K562 (cell line): ENCODE measurements around the gene PRRC2B. TPM values are rescaled to one million over a fixed set of nuclear protein-coding genes. Genes with fewer than 3 reads are reported as not detected.
A peak's percentile ranks its signal among the peaks of the same experiment; 100 is the strongest.

Experiments
- ATAC-seq: fragments of 200-7000 bp; cut with Tn5 transposase; 3 replicates; pipeline ENCODE4 v1.9.1; 2020; ENCODE audit warnings: moderate library complexity
- BruUV-seq: library from RNA; stranded (reverse); fragments of 400-500 nt; replicated peaks from 2 replicates; lab custom pipeline; 2021; lab: Mats Ljungman, UMichigan
- CTCF ChIA-PET: fragments of 300-600 bp; formaldehyde crosslinking; extraction: SDS; loops from one replicate; lab custom pipeline; 2021; ENCODE audit warnings: low intra/inter-chr PET ratio; lab: Yijun Ruan, JAX
- POLR2A ChIA-PET: fragments of 300-600, 350-650 bp; sonication (Branson Sonifier 250); formaldehyde crosslinking; extraction: SDS; loops from one replicate; lab custom pipeline; 2021; ENCODE audit warnings: antibody characterized with exemption, inconsistent platforms; lab: Yijun Ruan, JAX
- DNase-seq, 4 experiments: peaks; one replicate each; pipeline versions ENCODE4 v3.0.0 to v3.0.0-alpha.2; 2011 to 2018; ENCODE audit warnings: low spot score in 3 of 4, mixed read lengths in 3 of 4; ENCODE audit errors: extremely low read depth in 1 of 4
- FAIRE-seq: peaks from 2 replicates; lab custom pipeline; 2011; peaks lifted over from hg19 to GRCh38; lab: Jason Lieb, UNC
- H2AFZ ChIP-seq: 2 replicates; pipeline ENCODE4 v1.6.0; 2011; ENCODE audit warnings: low read depth, low read length, control low read depth, inconsistent platforms
- H3K27ac ChIP-seq: fragments of 200-600 bp; 3 replicates; pipeline ENCODE4 v1.8.0; 2011; ENCODE audit warnings: low read depth, mild to moderate bottlenecking, control low read depth, inconsistent platforms, low read length, moderate library complexity, mixed read lengths; ENCODE audit errors: extremely low read depth
- H3K27me3 ChIP-seq, 2 experiments: fragments of 300-600 bp in 1 of 2; 2 replicates in 1 of 2; 3 replicates in 1 of 2; pipeline versions ENCODE4 v1.6.0 to v1.8.0; 2011; ENCODE audit warnings: inconsistent platforms in 2 of 2, low read length in 2 of 2, mild to moderate bottlenecking in 1 of 2, mixed read lengths in 1 of 2, moderate library complexity in 1 of 2; ENCODE audit not compliant: control insufficient read depth in 2 of 2, insufficient read depth in 2 of 2
- H3K36me3 ChIP-seq: fragments of 300-600 bp; 3 replicates; pipeline ENCODE4 v1.8.0; 2011; ENCODE audit warnings: mild to moderate bottlenecking, low read length, inconsistent platforms; ENCODE audit not compliant: control insufficient read depth, insufficient read depth
- H3K4me1 ChIP-seq, 2 experiments: fragments of 200-600 bp in 1 of 2; replicated peaks in 1 of 2; 2 replicates in 1 of 2; 3 replicates in 1 of 2; pipeline versions ENCODE4 v1.5.1 to v1.8.0; 2011; ENCODE audit warnings: inconsistent platforms in 2 of 2, low read length in 2 of 2, mild to moderate bottlenecking in 1 of 2, mixed read lengths in 1 of 2, moderate library complexity in 1 of 2; ENCODE audit not compliant: control insufficient read depth in 2 of 2, insufficient read depth in 2 of 2
- H3K4me2 ChIP-seq: 2 replicates; pipeline ENCODE4 v1.6.1; 2011; ENCODE audit warnings: low read length, control low read depth, inconsistent platforms, mixed read lengths; ENCODE audit not compliant: insufficient read depth
- H3K4me3 ChIP-seq: fragments of 200-600 bp; sonication (generic), shearing (Covaris generic); 2 replicates; pipeline ENCODE4 v1.5.1; 2016; ENCODE audit warnings: control low read depth, inconsistent platforms
- H3K79me2 ChIP-seq: fragments of 200-600 bp; 3 replicates; pipeline ENCODE4 v1.8.0; 2011; ENCODE audit warnings: low read length, inconsistent platforms; ENCODE audit not compliant: control insufficient read depth, insufficient read depth
- H3K9ac ChIP-seq, 2 experiments: 2 replicates each; pipeline versions ENCODE4 v1.6.0 to v1.6.1; 2011; ENCODE audit warnings: low read depth in 2 of 2, low read length in 2 of 2, control low read depth in 1 of 2, inconsistent platforms in 1 of 2, mild to moderate bottlenecking in 1 of 2, mixed read lengths in 1 of 2; ENCODE audit not compliant: insufficient read depth in 1 of 2
- H3K9me1 ChIP-seq: one replicate; pipeline ENCODE4 v1.6.0; 2011; ENCODE audit warnings: inconsistent platforms, mild to moderate bottlenecking, low read length, moderate library complexity; ENCODE audit not compliant: control insufficient read depth, insufficient read depth
- H3K9me3 ChIP-seq: replicated peaks from 2 replicates; pipeline ENCODE4 v1.5.1; 2011; ENCODE audit warnings: low read depth, low read length, inconsistent platforms; ENCODE audit not compliant: control insufficient read depth, insufficient read depth
- H4K20me1 ChIP-seq: replicated peaks from 2 replicates; pipeline ENCODE4 v1.6.1; 2011; ENCODE audit warnings: low read length, inconsistent platforms, mixed read lengths; ENCODE audit not compliant: control insufficient read depth, insufficient read depth
- ILF3 ChIP-seq: fragments of 450-650 bp; IDR thresholded peaks from 2 replicates; pipeline ENCODE4 v1.6.1; 2018; ENCODE audit warnings: antibody characterized with exemption, mild to moderate bottlenecking, moderate library complexity, borderline replicate concordance
- SMARCA4 ChIP-seq: fragments of 450-650 bp; IDR thresholded peaks from 2 replicates; pipeline ENCODE4 v1.6.1; 2016
- TAF1 ChIP-seq: IDR thresholded peaks from 2 replicates; pipeline ENCODE4 v1.6.1; 2011; ENCODE audit warnings: mild to moderate bottlenecking, low read length, moderate library complexity; ENCODE audit not compliant: insufficient read depth, control insufficient read depth, severe bottlenecking; ENCODE audit errors: extremely low read depth
- TCF7L2 ChIP-seq: fragments of 150-350 bp; IDR thresholded peaks from 2 replicates; pipeline ENCODE4 v1.6.1; 2016; ENCODE audit warnings: low read depth, mild to moderate bottlenecking, low read length, moderate library complexity
- ZNF780A ChIP-seq: fragments of 250-450 bp; sonication (Bioruptor Pico); IDR thresholded peaks from 2 replicates; pipeline ENCODE4 v1.5.0; 2021; ENCODE audit warnings: mild to moderate bottlenecking
- whole genome bisulfite sequencing: fragments of 100-300 bp; shearing (Covaris generic); methylation state at CpG from one replicate; pipeline ENCODE4 v1.1.6; 2016; ENCODE audit warnings: low coverage, mixed read lengths; ENCODE audit not compliant: insufficient coverage; ENCODE audit errors: missing lambda C conversion rate; 5-methylcytosine and 5-hydroxymethylcytosine counted together
- in situ Hi-C: fragments of 300-500 bp; cut with MboI; formaldehyde crosslinking; loops from 4 replicates; pipeline ENCODE4 v1.15.0; 2018; ENCODE audit warnings: inconsistent platforms, mixed read lengths
- intact Hi-C: fragments of 100-400 bp; cut with micrococcal nuclease; formaldehyde crosslinking; loops from 2 replicates; pipeline ENCODE4 v1.14.2; 2022
- polyA plus RNA-seq, 8 experiments: library from polyadenylated mRNA; depleted of rRNA in 4 of 8; stranded (reverse) in 5 of 8; unstranded in 3 of 8; fragments of >200 nt; fragmentation: Nextera tagmentation in 2 of 8; fragmentation: Illumina TruSeq in 1 of 8; extraction: Ambion mirVana in 2 of 8; extraction: Trizol in 1 of 8; gene quantifications; 2 replicates each; pipeline versions ENCODE4 v1.2.1 to v1.2.3, GENCODE V29; 2011 to 2014; ENCODE audit warnings: inconsistent platforms in 1 of 8, missing spikeins in 1 of 8
- total RNA-seq, 7 experiments: library from RNA; depleted of rRNA in 6 of 7; stranded (reverse); fragments of >200 nt in 6 of 7; fragmentation: Illumina TruSeq in 2 of 7; extraction: Trizol in 2 of 7; gene quantifications; 2 replicates each; pipeline versions ENCODE4 v1.2.1 to v1.2.3, GENCODE V29; 2011 to 2021; ENCODE audit warnings: low replicate concordance in 1 of 7
- TF ChIP-seq, protein P1 (sequence below): IDR thresholded peaks from 2 replicates; pipeline ENCODE4 v1.6.1; 2011; ENCODE audit not compliant: insufficient read length; ENCODE audit errors: extremely low read depth
- TF ChIP-seq, protein P2 (sequence below): fragments of 450-650 bp; IDR thresholded peaks from 2 replicates; pipeline ENCODE4 v1.6.1; 2016
- TF ChIP-seq, protein P3 (sequence below), 2 experiments: IDR thresholded peaks; 2 replicates each; pipeline ENCODE4 v1.6.1; 2011; ENCODE audit warnings: borderline replicate concordance in 1 of 2, control low read depth in 1 of 2, low read depth in 1 of 2, low read length in 1 of 2, mild to moderate bottlenecking in 1 of 2, mixed read lengths in 1 of 2, moderate library complexity in 1 of 2; ENCODE audit not compliant: insufficient read depth in 1 of 2, insufficient read length in 1 of 2, poor library complexity in 1 of 2, severe bottlenecking in 1 of 2; ENCODE audit errors: extremely low read depth in 1 of 2
- TF ChIP-seq, protein P4 (sequence below): IDR thresholded peaks from 2 replicates; pipeline ENCODE4 v1.6.1; 2011; ENCODE audit warnings: borderline replicate concordance, low read depth, mild to moderate bottlenecking, moderate library complexity, low read length; ENCODE audit not compliant: insufficient read depth, poor library complexity, severe bottlenecking

PRRC2B gene
- total and polyA plus RNA-seq, 9 of the 15 experiments (the other 6 are each of a cell fraction or from before 2014, with no cell fraction given): 0.34 to 125 (median 30.9) TPM

DNA sequence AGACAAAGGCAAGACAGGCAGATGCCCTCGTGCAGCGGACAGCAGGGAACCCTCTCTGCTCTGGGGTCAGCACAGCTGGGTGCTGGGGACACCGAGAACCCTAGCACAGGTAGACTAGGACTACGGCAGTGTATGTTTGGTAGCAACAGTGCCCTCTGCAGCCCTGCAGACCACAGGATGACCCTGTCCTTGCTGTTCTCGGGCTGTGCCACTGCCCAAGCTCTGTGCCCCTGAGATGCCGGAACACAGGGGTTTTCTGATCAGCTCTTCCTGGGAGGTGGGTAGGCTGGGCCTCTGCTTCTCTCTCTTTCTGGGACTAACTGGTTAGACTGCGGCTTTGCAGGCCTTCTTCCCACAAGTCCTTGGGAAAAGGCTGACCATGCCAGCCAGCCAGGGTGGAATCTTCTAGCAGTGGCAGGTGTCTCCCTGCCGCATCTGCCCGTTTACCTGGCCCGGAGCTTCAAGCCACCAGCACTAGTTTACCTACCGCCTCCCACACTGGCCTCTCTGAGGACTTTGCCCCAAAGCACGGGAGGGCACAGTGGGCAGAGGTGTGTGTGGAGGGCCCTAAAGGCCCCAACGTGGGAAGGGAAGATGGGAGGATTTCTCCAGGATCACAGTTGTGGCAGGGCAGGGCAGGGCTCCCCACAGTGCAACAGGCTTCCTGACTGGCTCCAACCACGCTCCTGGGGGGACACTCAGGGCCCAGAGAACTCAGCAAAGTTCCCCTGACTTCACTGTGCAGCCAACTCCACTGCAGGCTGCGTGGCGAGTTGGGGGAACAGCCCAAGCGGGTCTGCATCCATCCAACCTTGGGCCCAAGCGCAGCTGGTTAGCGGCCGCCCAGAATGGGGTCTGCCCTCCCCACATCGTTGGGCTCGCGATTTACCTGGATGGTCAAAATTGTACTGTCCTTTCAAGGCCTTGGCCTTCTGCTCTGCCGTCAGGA, 136.0 kb downstream of the PRRC2B start (continued):
- TF ChIP-seq, protein P1, sequence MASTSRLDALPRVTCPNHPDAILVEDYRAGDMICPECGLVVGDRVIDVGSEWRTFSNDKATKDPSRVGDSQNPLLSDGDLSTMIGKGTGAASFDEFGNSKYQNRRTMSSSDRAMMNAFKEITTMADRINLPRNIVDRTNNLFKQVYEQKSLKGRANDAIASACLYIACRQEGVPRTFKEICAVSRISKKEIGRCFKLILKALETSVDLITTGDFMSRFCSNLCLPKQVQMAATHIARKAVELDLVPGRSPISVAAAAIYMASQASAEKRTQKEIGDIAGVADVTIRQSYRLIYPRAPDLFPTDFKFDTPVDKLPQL: no peak
- TF ChIP-seq, protein P2, sequence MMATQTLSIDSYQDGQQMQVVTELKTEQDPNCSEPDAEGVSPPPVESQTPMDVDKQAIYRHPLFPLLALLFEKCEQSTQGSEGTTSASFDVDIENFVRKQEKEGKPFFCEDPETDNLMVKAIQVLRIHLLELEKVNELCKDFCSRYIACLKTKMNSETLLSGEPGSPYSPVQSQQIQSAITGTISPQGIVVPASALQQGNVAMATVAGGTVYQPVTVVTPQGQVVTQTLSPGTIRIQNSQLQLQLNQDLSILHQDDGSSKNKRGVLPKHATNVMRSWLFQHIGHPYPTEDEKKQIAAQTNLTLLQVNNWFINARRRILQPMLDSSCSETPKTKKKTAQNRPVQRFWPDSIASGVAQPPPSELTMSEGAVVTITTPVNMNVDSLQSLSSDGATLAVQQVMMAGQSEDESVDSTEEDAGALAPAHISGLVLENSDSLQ: no peak
- TF ChIP-seq ILF3: no peak

DNA sequence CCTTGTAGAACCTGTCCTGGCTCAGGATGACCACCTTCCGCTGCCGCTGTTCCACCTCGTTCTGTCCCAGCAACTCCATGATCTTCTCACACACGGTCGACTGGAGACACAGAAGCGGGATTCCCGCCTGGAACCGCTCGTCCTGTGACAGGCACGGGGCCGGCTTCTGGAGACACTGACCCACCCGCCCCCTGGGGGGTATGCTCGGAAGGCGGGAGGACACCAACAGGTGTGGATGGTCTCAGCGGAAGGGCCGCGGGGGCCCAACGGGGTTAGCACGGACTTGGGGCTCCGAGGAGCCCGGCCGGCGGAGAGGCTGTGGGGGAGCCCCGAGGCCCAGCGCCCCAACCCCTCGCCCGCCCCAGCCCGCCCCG, 136.6 kb downstream of the PRRC2B start:
- Histone ChIP-seq H3K9me1 (no peaks in the 10 kb centered on the region), H3K9ac (peak overlapping the region; percentile 77 to 93), H4K20me1 (no peaks in the 10 kb centered on the region), H2AFZ (peak overlapping the region; percentile 81), H3K4me1 (peaks cover 17 to 43% of the 10 kb centered on the region in 2 experiments; a peak in 4 of 5 replicates), H3K4me3 (peak overlapping the region; percentile 95), H3K9me3 (no peaks in the 10 kb centered on the region)
- POLR2A ChIA-PET: interaction anchor here (0.6 kb wide), 2 partner anchors 21 to 205 kb away, joined by 3 read pairs; no protein-coding TSS in a partner anchor
- CTCF ChIA-PET: no interaction called here
- in situ Hi-C loops: no loop called here
- WGBS: 20% methylated on average over 9 of the region's 29 CpGs
- ATAC-seq: peak; percentile 49
- TF ChIP-seq SMARCA4 (no peak), TCF7L2 (no peak), TAF1 (no peak), ZNF780A (CRISPR knock-in tag) (no peak)
- TF ChIP-seq, protein P3, sequence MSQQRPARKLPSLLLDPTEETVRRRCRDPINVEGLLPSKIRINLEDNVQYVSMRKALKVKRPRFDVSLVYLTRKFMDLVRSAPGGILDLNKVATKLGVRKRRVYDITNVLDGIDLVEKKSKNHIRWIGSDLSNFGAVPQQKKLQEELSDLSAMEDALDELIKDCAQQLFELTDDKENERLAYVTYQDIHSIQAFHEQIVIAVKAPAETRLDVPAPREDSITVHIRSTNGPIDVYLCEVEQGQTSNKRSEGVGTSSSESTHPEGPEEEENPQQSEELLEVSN (IDR thresholded peaks at IDR 0.05; ENCODE audit: borderline replicate concordance in 1 of 2, extremely low read depth in 1 of 2, insufficient read depth in 1 of 2, insufficient read length in 1 of 2, low read depth in 1 of 2, low read length in 1 of 2, poor library complexity in 1 of 2, severe bottlenecking in 1 of 2): peak in 1 of 2 experiments; percentile 78
- TF ChIP-seq, protein P4, sequence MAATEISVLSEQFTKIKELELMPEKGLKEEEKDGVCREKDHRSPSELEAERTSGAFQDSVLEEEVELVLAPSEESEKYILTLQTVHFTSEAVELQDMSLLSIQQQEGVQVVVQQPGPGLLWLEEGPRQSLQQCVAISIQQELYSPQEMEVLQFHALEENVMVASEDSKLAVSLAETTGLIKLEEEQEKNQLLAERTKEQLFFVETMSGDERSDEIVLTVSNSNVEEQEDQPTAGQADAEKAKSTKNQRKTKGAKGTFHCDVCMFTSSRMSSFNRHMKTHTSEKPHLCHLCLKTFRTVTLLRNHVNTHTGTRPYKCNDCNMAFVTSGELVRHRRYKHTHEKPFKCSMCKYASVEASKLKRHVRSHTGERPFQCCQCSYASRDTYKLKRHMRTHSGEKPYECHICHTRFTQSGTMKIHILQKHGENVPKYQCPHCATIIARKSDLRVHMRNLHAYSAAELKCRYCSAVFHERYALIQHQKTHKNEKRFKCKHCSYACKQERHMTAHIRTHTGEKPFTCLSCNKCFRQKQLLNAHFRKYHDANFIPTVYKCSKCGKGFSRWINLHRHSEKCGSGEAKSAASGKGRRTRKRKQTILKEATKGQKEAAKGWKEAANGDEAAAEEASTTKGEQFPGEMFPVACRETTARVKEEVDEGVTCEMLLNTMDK: peak; percentile 36
- TF ChIP-seq, all 486 proteins: peak for 2
- Histone ChIP-seq H3K79me2 (peaks cover 14% of the 10 kb centered on the region), H3K27ac (peak overlapping the region; percentile 64; the same call in 2 of the 3 replicates), H3K27me3 (no peaks in the 10 kb centered on the region; a peak in 1 of 5 replicates), H3K36me3 (peaks cover 44% of the 10 kb centered on the region; the same call in 2 of the 3 replicates), H3K4me2 (peak overlapping the region; percentile 82)
- DNase-seq (peak; percentile 46 to 82 (median 70)), FAIRE-seq (no peak)
- no TSS peak for BruUV-seq
- intact Hi-C loops: no loop called here
